IPS DF 4.7 (cell line): ENCODE results near the gene UCHL5.
"Not testable (repeated sequence)": the region's sequence is repeated elsewhere in the genome, so short reads cannot be mapped to it uniquely, and the experiment has no call there.

Experiments used
- DNase-seq: peaks from one replicate; pipeline ENCODE4 v3.0.0-alpha.2; 2013; ENCODE audit warnings: low spot score; ENCODE audit errors: extremely low read depth

UCHL5 gene

DNA sequence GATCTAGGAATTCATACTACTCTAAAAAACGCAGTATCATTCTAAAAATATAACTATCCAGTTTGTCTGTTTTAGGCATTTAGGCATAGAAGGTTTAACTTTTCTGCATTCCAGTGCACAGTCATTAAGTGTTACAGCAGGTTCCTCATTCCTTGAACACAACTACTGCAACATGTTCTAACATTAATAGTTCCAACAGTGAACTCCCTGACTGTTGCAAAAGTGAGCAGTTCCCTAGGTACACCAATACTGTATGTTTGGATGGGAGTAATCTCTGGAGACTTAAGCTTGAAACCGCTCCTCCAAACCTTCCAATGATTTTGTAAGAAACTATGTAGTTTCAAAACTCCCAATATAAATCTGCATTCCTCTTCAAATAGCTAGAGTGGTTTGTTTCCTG is 46.2 kb downstream of the UCHL5 start:
- DNase-seq, result no peak

DNA sequence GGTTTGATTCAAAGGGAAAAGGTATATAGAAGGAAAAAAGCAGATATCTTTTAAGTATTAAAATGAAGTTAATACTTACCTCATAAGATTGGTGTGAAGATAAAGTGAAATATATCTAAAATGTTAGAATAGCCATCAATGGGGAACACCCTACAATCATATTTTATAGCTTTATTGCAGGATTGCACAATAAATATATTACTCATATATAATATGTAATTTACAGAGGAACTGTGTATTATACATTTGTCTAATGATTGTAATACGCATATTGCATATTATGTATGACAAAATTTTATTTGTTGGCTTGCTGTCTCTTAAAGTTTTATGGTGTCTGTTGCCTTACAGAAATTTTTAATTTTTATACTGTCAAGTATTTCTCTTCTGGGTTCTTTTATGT is 47.8 kb downstream of the UCHL5 start:
- no peak for DNase-seq

DNA sequence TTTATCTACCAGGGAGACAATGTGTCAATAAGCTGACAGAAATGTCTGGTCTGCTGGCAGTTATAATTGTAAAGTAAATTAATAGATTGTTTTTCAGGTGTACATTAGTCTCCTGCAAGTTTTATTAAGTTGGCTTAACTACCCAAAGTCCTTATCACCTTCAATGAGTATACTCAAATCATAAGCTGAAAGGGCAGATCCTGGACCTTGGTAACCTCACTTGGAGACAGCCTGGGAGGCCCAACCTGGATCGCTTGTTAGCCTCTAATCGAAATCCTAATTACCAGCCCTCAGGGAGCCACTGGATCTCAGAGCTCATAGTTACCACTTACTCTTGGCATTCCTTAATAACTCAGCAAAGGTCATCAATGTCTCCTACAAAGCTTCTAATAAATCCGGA is 49.7 kb downstream of the UCHL5 start:
- DNase-seq, result no peak

DNA sequence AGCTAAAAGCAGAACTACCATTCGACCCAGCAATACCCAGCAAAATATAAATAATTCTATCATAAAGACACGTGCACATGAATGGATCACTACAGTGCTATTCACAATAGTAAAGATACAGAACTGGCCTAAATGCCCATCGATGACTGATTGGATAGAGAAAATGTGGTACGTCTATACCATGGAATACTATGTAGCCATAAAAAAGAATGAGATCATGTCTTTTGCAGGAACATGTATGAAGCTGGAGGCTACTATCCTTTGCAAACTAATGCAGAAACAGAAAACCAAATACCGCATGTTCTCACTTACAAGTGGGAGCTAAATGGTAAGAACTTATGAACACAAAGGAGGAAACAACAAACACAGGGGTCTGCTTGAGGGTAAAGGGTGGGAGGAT is 53.4 kb downstream of the UCHL5 start:
- DNase-seq, result no peak

DNA sequence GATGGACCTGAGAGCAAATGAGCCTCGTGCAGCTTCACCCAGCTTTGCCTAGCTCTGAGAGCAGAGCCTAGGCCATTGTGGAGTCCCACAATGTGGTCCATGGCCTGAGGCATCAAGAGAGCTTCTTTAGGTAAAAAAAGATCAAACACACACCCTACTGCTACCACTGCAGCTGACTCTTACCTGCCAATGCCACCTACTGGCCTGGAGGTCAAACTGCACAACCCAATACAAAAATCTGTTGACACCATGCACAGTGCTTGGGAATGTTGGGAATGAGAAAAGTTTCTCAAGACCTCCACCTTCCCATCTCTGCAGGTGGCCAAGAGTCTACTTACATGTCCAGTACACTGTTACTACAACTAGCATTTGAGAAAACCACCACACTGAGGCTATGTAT is 60.6 kb downstream of the UCHL5 start:
- no peak for DNase-seq

DNA sequence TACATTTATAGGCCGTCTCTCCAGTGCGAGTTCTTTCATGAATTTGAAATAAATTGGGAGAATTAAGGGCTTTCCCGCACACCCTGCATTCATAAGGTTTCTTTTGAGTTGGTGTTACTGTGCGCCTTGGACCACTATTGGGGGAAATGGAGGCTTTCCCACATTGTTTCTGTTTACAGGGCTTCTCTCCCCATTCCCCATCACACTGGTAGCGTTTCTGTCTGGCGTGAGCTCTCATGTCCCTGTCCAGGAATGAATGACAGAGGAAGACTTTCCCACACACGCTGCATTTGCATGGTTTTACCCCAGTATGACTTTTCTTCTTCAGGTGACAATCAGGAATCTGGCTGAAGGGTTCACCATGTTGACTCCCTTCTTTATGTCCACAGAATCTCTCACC is 65.0 kb downstream of the UCHL5 start:
- no peak for DNase-seq

DNA sequence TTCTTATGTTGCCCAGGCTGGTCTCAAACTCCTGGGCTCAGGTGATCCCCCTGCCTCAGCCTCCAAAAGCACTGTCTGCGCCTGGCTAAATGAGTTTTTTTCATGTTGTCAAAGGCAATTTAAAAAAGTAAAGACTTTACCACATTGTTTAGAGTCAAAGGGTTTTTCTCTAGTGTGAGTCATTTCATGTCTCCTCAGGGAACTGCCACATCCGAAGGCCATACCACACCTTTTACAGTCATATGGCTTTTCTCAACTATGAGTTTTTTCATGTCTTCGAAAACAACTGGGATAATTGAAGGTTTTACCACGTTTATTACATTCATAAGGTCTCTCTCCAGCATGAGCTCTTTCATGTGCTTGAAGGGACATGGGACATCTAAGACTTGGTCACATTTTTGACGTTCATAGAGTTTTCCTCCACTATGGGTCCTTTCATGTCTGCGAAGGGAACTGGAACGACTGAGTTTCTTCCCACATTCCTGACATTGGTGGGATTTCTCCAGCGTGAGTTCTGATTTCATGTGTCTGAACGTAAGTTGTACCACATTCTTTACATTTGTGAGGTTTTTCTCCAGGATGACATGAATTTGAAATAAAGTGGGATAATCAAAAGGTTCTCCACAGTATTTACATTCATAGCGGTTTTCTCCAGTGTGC is 65.6 kb downstream of the UCHL5 start:
- no peak for DNase-seq

DNA sequence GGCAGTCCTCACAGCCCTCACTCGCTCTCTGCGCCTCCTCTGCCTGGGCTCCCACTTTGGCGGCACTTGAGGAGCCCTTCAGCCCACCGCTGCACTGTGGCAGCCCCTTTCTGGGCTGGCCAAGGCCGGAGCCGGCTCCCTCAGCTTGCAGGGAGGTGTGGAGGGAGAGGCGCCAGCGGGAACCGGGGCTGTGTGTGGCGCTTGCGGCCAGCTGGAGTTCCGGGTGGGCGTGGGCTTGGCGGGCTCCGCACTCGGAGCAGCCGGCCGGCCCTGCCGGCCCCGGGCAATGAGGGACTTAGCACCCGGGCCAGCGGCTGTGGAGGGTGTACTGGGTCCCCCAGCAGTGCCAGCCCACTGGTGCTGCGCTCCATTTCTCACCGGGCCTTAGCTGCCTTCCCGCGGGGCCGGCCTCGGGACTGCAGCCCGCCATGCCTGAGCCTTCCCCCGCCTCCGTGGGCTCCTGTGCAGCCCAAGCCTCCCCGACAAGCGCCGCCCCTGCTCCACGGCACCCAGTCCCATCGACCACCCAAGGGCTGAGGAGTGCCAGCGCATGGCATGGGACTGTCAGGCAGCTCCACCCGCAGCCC is 72.3 kb downstream of the UCHL5 start:
- not testable (repeated sequence) for DNase-seq

DNA sequence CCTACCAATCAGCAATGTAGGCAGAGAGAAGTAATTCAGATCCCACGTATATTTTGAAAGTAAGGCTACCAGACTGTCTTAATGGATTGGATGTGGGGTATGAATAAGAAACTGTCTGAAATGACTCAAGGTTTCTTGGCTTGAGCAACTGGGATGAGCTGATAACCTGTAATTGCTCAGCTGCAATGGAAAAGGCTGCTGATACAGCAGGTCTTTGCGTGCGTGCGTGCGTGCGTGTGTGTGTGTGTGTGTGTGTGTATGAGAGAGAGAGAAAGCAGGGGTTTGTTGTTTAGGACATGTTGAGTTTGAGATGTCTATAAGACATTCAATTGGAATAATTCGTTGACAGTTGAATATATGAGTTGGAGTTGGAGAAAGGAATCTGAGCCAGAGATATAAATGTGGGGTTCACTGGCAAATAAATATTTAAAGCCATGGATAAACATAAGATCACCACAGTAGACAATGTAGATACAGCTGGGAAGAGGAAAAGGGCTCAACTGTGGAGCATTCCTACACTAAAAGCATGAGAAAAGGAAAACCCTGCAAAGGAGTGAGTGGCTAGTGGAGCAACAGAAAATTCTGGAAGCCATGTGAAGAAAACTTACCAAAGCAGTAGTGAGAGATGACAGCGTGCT is 72.9 kb downstream of the UCHL5 start:
- DNase-seq, result no peak

DNA sequence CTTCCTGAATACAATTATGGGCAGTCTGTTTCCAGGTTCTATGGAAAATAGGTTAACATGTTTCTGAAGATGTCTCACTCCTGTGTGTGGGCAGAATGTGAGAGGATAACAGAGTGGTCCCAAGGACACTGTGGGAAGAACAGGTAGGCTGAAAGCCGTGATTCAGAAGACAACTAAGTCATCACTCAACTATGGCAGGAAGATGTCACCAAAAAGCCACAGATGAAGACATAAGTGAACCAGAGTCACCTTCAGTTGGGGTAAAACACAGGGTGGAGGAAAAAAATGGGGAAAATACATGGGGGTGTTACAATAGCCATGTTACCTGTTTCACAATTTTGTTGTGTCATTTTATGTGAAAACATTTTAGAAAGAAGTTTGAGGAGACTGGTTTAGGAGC is 75.1 kb downstream of the UCHL5 start:
- DNase-seq, result no peak

DNA sequence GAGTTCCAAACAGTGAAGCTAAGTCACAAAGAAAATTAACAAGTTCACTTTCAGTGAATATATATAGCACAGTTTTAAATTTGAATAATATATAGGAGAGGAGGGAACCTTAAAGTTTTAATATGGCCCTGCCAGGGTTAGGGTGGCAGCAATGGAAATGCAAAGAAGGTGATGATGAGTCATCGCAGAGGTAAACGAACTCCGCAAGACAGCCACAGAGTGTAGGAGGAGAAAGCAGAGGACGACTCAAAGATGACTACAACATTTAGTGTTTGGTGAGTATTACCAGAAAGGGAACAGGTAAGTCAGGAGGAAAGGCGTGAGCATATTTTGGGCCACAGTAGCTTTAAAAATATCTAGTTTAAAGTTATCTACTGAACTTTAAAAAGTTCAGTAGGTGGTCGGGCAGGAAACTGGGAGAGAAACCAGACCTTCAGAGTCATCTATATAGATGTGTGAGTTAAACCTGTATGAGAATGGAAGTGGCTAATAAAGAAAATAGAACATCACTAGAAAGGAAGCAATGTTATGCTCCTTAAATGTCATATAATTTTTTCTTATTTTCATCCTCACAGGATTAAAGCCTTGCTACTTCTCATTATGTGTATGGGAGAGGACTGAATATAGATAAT is 75.7 kb downstream of the UCHL5 start:
- DNase-seq, result no peak

DNA sequence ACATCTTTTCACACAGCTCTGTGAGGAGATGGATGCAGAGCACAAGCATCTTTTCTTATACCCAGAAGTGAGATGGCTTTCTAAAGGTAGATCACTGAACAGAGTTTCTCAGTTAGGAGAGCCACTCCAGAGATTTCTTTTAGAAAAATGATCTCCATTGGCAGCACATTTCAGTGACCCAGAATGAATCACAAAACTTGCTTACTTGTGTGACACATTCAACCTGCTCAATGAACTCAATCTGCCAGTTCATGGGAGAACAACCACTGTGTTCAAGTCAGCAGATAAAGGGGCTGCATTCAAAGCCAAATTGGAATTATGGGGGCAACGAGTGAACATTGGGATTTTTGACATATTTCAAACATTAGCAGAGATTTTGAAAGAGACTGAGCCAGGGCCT is 78.3 kb downstream of the UCHL5 start:
- no peak for DNase-seq

DNA sequence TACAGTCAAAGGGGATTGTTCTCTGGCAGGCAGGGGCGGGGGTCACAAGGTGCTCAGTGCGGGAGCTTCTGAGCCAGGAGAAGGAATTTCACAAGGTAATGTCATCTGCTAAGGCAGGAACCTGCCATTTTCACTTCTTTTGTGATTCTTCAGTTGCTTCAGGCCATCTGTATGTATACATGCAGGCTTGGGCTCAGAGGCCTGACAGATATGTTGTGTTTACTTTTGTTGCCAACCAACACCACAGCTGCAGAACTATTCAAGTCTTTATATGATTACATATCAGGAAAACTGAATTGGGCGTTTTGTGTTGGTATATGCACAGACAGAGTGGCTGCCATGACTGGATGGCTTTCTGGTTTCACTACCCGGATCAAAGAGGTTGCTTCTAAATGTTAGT is 78.8 kb downstream of the UCHL5 start:
- not testable (repeated sequence) for DNase-seq

DNA sequence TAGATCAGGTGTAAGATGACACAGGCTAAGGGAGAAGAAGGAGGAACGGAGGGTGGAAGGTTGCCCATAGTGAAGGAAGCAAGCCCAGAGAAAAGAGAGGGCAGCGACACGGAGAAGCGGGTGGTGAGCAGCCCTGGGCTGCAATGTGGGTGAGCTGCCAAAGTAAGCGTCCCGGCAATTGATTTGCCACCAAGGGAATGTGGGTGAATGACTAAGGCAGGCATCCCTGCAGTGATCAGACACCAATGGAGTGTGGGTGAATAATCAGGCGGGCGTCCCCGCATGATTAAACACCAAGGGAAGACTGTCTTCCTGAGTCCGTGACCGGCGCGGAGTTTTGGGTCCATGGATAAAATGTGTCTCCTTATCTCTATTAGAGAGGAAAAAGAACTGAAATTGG is 79.6 kb downstream of the UCHL5 start:
- DNase-seq, result no peak

DNA sequence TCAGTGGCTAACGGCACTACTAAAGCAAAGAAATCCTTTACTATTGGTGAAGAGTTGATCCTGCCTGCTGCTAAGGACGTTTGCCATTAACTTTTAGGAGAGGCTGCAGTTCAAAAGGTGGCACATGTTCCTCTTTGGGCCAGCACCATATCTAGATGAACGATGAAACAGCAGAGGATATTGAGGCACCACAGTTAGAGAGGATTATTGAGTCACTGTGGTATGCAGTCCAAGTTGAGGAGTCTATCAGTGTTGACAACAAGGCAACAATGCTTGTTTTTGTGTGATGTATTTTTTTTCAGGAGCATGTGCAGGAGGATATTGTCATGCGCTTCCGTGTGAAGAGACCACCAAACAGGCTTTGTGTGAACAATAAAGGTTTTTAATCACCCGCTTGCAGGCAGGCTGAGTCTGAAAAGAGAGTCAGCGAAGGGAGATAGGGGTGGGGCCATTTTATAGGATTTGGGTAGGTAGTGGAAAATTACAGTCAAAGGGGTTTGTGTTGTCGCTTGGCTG is 80.9 kb downstream of the UCHL5 start:
- DNase-seq, result no peak

DNA sequence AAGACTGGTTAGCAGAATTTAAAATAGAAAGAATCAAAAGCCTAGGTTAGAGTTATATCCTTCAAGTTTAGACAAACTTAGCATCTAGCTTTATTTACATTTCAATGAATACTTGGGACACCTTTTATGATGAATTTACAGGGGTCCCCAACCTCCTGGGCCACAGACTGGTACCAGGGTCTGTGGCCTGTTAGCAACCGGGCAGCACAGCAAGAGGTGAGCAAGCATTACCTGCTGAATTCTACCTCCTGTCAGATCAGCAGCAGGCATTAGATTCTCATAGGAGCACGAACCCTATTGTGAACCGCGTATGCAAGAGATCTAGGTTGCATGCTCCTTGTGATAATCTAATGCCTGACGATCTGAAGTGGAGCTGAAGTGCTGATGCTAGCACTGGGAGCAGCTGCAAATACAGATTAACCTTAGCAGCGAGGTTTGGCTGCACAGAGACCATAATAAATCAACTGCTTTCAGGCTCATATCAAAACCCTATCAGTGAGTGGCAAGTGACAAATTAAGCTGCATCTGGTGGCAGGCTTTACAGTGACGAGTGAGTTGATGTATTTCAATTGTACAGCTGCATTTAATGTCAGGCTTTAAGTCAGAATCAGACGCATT is 82.0 kb downstream of the UCHL5 start:
- DNase-seq, result no peak

DNA sequence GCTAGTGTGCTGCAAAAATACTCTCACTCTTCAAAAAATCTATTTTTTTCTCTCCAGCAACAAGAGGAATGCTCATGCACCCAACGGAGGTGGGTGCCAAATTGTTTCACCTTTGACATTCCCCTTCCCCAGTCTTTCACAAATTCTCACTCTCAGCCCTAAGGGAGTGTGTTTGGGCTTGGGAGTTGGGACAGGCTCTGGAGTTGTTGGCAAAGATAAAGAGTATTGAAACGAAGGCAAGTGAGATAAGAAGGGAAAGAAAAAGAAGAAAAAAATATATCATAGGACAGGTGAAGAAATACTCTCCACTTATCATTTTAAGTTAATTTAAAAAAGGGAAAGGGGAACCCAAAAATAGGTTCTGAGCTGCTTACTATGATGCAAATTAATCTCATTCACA is 82.6 kb downstream of the UCHL5 start:
- no peak for DNase-seq

DNA sequence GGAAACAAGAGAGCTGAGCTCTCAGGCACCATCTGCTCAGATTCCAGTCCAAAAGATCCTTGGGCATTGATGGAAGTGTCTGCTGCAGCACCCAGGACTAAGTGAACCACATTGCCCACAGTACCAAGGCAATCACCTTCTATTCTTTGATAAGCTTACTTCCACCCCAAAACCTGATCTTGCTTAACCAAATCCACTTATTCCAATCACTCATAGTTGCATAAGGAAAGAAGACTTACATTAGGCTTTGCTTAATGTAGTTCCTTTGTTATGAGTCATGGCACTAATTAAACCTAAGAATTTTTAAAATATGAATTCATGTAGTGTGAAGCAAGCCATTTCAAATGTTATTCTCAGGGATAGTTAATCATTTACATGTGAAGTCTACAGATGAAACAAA is 84.5 kb downstream of the UCHL5 start:
- DNase-seq, result no peak

DNA sequence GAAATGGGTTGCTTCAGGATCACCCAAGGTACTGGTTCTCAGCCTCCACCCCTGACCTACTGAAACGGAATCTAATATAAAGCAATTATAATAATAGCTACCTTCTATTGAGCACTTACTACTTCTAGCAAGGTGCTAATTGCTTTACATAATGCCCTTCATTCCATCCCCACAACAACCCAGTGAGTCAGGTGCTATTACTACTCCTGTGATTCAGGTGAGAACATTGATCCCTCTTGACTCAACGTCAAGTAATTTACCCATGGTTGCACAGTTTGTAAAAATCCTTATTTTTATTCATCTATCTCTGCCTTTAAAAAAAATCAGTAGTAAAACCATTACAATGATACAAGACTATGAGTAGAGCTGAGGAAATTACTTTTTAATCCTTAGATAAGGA is 85.2 kb downstream of the UCHL5 start:
- no peak for DNase-seq

DNA sequence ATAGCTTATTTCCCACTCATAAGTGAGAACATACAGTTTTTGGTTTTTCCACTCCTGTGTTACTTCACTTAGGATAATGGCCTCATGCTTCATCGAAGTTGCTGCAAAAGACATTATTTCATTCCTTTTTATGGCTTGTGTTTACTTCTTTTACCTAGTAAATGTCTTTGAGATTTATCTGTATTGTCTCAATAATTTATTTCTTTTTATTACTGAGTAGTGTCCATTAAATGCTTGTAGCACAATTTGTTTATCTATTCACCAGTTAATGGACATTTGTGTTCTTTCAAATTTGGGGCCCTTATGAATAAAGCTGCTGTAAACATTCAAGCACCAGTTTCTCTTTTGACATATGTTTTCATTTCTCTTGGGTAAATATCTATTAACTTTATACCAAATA is 86.0 kb downstream of the UCHL5 start:
- DNase-seq, result no peak

DNA sequence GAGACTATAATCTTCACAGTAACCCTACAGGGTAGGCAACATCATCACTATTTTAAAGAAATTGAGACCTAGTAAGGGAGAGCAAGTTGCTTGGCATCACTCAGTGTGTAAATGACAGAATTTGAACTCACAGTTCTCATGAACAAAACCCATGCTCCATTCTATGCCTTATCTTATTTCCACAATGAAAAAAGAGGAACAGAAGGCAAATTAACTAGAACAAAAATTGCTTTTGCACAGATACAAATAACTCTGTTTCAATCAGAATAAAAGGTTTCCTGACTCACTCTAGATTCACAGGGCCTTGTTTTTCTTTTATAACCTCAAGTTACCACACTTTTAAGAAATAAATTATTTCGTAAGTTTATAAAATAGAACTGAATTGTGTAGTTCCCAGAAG is 90.1 kb downstream of the UCHL5 start:
- no peak for DNase-seq

DNA sequence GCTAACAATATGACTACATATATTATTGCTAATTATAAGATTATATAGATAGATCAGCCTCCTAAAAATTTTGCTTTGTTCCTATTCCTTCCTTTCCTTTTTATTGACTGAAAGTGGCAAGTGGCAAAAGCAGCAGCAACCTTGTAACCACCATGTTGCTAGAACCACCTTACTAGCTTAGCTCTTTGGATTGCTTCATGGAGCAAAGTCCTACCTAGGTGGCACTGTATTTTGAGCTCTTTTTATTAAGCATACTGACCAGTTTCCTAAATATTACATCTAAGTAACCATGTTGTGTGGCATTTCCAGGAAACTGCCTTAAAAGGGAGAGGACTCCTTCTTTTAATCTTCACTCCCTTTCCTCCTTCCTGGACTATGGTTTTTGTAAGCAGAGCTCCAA is 90.8 kb downstream of the UCHL5 start:
- DNase-seq, result no peak
